GOT3 (cell line): ENCODE results near the gene THRSP.
"Not testable (repeated sequence)": the region's sequence is repeated elsewhere in the genome, so short reads cannot be mapped to it uniquely, and the experiment has no call there.

Experiments used
- DNase-seq: peaks from one replicate; lab custom pipeline; 2025; ENCODE audit warnings: mixed read lengths; lab: John Stamatoyannopoulos, UW

Gene THRSP

DNA sequence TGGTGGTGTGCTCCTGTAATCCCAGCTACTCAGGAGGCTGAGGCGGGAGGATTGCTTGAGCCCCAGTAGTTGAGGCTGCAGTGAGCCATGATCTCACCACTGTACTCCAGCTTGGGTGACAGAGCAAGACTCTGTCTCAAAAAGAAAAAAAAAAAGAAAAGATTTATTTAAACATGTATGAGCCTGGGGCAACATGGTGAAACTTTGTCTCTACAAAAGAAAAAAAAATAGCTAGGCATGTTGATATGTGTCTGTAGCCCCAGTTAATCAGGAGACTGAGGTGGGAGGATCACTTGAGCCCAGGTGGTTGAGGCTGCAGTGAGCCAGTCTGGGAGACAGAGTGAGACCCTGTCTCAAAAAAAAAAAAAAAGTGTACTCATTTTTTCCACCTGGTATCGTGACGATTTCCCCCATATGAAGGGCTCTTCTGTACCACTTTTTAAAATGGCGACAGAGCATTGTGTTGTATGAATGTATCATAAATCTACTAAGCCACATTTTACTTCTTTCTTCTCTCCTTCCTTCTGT, 24.2 kb upstream of the THRSP start:
- DNase-seq = no peak

DNA sequence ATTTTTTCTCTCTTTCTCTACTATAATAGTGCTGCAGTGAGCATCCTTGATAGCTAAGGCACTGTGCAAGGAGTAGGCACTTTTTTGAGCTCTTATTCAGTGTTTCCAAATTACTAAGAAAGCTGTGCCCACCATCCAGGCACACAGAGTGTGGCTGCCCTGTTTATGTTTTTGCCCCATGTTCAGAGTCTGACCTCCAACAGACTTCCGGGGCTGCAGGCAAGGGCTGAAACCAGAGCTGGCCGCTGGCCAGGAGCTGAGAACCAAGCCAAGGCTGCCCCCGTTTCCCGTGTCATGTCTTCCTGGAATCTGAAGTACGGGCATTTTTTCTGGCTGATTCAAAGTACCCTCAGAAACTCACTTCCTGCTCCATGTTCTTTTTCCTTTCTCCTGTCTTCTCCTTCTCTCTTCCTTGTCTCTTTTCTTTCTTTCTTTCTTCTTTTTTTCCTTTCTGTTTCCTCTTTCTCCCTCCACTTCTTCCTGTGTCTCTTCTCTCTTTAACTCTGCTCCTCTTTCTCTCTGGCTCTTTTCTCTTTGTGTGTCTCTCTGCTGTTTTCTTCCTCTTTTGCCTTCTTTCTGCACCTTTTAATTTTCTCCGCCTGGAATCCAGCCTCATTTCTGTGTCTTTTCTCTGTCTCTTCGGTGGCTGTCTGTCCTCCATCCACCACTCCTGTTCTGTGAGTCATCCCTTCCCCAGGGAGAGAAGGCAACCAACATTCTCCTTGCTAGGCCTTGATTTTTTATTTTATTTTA, 23.6 kb upstream of the THRSP start:
- no peak for DNase-seq

DNA sequence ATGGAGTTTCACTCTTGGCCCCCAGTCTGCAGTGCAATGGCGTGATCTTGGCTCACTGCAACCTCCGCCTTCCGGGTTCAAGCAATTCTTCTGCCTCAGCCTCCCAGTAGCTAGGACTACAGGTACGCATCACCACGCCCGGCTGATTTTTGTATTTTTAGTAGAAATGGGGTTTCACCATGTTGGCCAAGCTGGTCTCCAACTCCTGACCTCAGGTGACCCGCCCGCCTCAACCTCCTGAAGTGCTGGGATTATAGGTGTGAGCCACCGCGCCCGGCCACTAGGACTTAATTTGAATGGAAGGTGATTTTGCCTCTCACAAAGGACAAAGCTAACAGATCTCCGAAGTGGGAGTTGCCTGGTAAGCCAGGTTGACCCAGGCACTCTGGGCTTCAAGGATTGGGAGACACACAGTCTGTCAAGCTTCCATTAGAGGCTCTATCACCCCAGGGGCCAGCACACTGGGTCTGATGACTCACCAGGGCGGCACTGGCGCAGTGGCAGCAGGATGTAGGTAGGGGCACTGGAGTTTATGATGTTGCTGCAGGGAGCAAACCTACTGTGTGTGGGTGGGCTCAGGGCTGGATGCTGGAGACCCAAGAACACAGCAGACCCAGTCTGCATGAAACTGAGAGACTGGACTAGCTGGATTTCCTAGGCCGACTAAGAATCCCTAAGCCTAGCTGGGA, 22.8 kb upstream of the THRSP start:
- DNase-seq = no peak

DNA sequence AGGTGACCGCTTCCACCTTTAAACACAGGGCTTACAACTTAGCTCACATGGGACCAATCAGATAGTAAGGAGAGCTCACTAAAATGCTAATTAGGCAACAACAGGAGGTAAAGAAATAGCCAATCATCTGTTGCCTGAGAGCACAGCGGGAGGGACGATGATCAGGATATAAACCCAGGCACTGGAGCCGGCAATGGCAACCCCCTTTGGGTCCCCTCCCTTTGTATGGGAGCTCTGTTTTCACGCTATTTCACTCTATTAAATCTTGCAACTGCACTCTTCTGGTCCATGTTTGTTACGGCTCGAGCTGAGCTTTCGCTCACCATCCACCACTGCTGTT, 22.3 kb upstream of the THRSP start:
- not testable (repeated sequence) for DNase-seq

DNA sequence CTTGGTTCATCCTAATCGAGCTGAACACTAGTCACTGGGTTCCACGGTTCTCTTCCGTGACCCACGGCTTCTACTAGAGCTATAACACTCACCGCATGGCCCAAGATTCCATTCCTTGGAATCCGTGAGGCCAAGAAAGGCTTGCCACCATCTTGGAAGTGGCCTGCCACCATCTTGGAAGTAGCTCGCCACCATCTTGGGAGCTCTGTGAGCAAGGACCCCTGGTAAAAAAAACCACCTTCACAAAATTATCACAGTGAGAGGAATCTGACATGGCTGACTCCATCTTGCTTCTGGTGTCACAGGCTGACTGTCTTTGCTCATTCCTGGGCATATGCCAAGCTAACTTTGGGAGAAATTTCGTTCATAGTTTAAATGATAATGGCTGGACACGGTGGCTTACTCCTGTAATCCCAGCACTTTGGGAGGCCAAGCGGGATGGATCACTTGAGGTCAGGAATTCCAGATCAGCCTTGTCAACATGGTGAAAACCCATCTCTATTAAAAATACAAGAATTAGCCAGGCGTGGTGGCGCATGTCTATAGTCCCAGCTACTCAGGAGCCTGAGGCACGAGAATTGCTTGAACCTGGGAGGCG, 21.7 kb upstream of the THRSP start:
- DNase-seq = no peak

DNA sequence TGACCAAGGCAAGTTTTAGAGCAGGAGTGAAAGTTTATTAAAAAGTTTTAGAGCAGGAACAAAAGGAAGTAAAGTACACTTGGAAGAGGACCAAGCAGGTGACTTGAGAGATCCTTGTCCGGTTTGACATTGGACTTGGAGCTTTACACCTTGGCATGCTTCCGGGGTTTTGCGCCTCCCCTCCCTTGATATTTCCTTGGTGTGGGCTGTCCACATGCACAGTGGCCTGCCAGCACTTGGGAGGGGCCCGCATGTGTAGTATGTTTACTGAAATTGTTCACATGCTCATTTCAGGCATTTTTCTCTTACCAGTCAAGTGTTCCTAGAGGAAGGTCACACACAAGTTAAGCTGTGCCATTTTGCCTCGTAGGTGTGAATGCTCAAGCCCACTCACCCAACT, 19.0 kb upstream of the THRSP start:
- no peak for DNase-seq

DNA sequence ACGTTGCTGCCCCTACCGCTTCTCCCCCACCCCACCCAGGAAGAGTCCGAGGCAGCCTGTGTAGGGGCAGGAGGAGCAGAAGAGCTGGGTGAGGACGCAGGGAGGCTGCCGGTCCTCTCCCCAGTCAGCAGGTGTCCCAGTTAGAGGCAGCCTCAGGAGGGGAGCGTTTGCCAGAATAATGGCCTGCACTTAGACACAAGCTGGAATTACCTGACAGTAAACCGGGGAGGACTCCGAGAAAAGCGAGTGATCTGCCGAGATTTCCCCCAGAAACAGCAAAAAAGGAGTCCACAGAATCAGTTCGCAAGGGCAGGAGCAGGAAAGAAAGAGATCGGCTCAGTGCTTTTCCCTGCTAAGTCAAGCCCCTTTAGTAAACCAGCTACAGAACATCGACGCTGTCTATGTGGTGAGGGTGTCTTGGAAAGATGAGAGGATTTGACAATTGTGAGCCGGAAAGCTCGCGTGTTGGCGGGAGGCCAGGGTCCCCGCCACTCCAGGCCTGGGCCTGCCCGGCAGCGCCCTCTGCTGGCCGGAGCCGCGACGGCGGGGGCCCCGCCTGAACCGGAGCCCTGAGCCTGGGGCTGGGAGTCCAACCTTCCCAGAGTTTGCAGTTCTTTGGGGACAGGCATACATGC, 17.7 kb upstream of the THRSP start:
- peak; percentile 22 for DNase-seq

DNA sequence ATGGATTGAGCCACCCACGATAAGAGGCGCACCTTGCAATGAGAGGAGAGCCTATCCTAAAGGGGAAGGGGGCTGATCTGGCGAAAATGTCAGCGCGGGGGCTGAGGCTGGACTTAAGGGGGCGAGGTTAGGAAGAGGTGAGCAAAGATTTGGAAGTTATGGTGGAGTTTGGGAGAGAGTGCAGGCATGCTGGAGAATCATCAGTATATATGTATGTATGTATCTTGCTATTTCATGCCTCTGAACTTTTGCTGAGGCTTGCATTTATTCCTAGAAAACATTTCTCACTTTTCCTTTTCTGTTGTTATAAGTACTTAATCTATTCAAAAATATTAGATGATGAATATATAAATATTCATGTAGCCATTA, 17.2 kb upstream of the THRSP start:
- no peak for DNase-seq

DNA sequence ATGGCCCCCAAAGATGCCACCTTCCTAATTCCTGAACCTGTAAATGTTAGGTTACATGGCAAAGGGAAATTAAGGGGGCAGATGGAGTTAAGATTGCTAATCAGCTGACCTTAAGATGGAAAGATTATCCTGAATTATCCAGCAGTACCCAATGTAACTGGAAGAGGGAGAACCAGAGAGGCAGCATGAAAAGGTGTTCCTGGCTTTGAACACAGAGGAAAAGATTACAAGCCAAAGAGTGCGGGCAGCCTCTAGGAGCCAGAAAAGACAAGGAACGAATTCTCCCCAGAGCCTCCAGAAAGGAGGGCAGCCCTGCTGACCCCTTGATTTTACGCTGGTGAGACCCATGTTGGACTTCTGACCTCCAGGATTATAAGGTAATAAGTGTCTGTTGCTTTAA, 15.1 kb upstream of the THRSP start:
- no peak for DNase-seq

DNA sequence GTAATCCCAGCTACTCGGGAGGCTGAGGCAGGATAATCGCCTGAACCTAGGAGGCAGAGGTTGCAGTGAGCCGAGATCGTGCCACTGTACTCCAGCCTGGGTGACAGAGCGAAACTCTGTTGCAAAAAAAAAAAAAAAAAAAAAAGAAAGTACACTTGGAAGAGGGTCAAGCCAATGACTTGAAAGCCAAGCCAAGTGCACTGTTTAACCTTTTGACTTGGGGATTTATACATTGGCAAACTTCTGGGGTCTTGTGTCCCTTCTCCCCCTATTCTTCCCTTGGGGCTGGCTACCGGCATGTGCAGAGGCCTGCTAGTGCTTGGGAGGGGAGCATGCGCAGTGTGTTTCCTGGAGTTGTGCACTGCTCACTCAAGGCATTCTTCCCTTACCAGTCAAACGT, 14.3 kb upstream of the THRSP start:
- no peak for DNase-seq

DNA sequence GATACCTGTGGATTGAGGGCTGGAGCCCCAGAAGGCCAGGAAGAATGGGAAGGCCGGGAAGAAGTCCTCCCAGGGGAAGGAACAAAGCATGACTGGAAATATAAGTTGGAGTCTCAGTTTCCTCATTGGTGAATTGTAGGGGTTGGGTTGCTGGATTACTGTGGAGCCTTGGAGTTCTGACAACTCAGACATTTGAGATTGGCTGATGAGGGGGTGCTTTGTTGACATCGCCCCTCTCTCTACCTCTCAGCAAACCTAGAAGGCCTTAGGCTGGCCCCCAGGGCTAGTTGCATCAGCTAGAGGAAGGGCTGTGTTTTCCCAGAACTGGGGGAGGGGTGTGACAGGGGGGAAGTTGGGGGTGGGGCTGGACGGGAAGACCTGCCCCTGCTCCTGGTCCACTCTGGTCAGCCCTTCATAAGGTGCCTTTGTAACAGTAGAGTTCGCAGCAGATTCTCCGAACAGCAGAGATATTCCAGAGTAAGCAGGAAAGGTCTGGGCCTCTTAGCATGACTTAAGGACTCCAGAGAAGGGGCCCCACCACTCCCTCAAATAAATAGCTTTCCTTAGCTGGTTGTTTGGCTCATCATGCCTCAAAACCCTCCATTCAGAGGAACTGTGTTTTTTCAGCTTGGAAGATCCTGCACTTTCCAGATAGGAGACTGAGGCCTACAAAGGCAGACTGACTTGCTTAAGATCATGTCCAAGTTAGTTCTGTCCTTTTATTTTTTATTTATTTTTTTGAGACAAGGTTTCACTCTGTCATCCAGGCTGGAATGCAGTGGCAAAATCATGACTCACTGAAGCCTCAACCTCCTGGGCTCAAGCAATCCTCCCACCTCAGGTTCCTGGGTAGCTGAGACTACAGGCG, 12.5 kb upstream of the THRSP start:
- no peak for DNase-seq

DNA sequence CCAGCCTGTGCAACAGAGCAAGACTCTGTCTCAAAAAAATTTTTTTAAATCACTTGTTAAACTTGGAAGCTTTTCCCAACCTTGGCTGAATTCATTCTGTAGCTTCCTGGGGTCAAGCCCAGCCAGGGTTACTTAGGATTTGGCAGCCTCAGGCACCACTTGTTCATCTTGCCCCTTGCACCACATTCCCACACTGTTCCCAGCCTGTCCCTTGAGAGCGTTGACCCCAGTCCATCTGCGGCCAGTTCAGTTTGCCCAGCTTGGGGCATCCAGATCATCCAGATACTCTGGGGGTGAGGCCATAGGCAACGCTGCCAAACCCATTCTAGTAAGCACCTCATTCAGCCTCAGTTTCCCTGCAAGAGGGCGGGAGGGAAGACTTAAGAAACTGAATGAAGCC, 8.7 kb upstream of the THRSP start:
- DNase-seq = no peak

DNA sequence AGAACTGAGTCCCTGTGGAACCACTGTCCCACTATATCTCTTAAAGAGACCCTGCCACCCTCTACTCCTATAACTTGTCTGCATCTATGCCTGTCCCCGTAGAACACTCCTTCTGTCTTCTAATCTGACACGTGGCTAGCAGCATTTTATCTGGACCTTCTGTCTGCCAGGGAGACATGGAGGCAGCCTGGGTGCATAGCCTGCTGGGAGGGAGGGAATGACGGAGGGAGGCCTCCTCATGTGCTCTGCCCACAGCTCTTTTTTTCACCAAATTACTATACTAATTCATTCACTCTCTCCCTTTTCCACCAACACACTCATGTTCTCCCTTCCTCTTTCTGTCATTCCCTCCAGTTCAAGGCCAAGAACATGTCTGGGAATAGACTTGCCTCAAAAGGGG, 7.6 kb upstream of the THRSP start:
- no peak for DNase-seq

DNA sequence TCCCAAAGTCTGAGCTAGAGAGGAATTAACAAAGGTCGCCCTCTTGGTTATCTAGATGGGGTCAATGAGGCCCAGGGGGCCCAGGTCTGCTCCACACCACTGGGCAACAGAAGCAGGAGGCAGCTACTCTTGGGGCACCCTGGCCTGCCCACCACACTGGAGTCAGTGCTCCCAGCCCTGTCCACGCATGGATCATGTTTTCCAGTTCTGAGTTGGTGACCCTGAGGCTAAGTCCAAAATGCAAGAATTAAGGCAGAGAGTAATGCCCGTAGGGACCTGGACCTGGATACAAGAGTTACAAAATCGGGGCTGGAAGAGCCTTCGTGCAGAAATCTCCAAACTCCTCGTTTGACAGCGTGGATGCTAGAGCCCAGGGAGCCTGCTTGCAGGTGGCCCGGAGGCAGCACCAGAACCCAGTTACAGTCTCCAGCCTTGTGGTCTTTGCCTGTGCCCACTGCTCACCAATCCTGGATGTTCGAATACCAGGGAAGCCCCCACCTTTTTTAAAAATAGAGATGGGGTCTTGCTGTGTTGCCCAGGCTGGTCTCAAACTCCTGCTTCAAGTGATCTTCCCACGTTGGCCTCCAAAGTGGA, 6.1 kb upstream of the THRSP start:
- no peak for DNase-seq

DNA sequence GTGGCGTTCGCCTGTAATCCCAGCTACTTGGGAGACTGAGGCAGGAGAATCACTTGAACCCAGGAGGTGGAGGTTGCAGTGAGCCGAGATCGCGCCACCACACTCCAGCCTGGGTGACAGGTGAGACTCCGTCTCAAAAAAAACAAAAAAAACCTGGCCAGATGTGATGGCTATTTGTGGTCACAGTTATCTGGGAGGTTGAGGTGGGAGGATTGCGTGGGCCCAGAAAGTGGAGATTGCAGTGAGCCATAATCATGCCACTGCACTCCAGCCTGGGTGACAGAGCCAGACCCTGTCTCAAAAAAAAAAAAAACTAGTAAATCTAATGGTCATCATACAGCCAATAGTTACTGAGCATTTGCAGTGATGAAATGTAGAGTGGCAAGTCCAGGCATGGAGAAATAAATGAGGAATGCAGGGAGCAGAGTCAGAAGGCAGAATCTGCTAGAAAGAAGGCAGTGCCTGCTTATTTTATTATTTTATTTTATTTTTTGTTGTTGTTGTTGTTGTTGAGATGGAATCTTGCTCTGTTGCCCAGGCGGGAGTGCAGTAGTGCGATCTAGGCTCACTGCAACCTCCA, 3.8 kb upstream of the THRSP start:
- DNase-seq = not testable (repeated sequence)

DNA sequence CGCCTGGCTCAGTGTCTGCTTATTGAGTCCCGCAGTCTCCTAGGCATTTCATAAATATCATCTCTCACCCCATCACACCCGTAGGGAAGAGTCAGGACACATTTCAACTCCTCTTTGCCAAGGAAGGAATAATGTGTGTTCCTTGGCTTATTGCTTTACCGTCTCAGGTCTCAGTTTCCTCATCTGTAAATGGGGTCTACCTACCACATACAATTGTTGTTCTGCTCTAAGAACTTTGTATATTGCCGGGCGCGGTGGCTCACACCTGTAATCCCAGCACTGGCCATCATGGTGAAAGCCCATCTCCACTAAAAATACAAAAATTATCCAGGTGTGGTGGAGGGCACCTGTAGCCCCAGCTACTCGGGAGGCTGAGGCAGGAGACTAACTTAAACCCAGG, 3.1 kb upstream of the THRSP start:
- no peak for DNase-seq

DNA sequence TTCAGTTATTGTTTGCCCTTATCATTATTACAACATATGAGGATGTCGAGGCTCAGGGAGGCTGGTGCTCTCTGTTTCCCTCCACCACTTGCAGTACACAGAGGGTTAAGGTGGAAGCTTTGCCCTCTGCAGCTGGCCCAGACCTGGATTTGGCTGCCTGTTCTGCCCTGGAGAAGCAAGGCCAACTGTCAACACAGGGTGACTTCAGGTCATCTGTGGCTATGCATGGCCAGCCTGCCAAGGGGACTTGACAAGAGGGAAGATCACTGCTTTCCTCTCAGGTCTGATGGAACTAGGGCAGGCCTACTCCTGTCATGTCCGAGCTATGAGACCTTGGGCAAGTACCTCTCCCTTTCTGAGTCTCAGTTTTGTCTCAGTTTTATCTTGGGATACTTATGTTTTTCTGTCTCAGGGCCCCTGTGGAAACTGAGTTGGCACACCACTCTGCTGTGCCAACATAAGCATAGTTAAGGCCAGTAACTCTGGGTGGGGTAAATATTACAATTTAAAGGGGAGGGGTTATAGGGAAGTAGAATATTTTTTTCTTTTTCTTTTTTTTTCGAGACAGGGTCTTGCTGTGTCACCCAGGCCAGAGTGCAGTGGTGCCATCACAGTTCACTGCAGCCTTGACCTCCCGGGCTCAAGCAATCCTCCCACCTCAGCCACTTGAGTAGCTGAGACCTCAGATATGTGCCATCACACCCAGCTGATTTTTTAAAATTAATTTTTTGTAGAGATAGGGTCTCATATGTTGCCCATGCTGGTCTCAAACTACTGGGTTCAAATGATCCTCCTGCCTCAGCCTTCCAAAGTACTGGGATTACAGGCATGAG, 2.4 kb upstream of the THRSP start:
- DNase-seq = no peak

DNA sequence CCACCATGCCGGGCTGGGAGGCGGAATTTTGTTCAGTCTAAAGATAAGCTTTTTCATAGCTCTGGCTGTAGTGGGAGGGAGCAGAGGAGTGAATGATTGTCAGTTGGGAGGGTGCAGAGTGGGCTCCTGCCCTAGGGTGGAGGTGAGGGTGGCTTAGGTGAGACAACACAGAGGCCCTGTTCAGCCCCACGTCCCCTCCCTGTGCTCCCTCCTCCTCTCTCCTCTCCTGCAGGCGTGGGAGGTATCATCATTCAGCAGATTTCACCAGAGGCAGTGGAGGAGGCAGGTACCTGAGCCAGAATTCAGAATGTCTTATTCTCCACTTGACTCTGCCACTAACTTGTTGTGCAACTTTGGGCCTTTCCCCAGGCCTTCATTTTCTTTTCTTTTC, 1.7 kb upstream of the THRSP start:
- DNase-seq = no peak

DNA sequence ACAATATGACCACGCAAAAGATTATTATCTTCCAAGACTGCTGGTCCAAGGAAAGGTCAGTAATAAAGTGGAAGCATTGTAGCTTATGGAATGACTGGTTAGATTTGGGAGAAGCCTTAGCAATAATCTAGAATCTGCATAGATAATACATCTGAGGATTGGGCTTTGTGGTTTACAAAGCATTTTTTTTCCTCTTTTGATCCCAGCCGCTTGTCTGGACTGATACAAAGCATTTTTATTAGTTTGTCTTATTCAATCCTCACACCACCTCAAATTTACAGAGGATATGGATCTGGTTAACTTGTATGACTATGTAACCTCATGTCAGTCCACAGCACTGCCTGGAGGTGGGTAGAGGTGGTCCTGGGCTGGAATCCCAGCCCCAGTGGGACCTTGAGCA, 990 bp upstream of the THRSP start:
- no peak for DNase-seq

DNA sequence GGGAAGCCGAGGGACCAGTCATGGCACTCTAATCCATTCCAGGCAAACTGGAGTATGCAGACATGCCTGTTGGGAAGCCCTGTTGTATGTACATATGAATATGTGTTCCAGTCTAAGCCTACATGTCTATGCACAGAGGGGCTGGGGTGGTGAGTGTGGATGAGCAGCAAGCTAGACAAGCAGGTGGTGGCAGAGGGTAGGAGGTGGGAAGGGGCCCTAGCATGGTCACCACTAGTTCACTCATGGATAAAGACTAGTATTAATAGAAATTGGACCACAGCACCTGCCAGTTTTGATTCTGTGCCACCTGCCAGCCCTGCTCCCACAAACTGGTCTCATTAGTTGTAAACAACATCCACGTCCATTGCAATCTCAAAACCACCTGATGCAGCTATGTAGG, 1.5 kb downstream of the THRSP start:
- DNase-seq = no peak
